PC-9 (cell line): Measurements from ENCODE around the gene ONECUT2. TPM values are rescaled to one million over a fixed set of nuclear protein-coding genes. Genes with fewer than 3 reads are reported as not detected.
A peak's percentile ranks its signal among the peaks of the same experiment; 100 is the strongest.

Experiments used
- BruUV-seq: library from RNA; stranded (reverse); fragments of 400-500 nt; replicated peaks from 2 replicates; lab custom pipeline; 2021; lab: Mats Ljungman, UMichigan
- CTCF ChIA-PET: fragments of 300-600 bp; sonication (Branson Sonifier 250); formaldehyde crosslinking; loops from one replicate; lab custom pipeline; 2022; ENCODE audit warnings: antibody characterized with exemption; lab: Charles Lee
- POLR2A ChIA-PET: fragments of 300-600 bp; sonication (Branson Sonifier 250); formaldehyde crosslinking; loops from one replicate; lab custom pipeline; 2022; ENCODE audit warnings: antibody characterized with exemption; ENCODE audit not compliant: unreplicated experiment; lab: Charles Lee
- DNase-seq, 2 experiments: peaks; one replicate each; pipeline versions ENCODE4 v3.0.0 to v3.0.0-alpha.2; 2015 to 2022; ENCODE audit warnings: mixed read lengths in 1 of 2
- H2AFZ ChIP-seq: fragments of 200-600 bp; sonication (generic); 2 replicates; pipeline ENCODE4 v1.8.1; 2017; ENCODE audit warnings: antibody characterized with exemption
- H3F3A ChIP-seq: fragments of 200-600 bp; sonication (generic); 2 replicates; pipeline ENCODE4 v1.8.1; 2017; ENCODE audit warnings: antibody characterized with exemption, mild to moderate bottlenecking, low read depth; ENCODE audit not compliant: insufficient read depth
- H3K27ac ChIP-seq: fragments of 200-600 bp; sonication (generic); 2 replicates; pipeline ENCODE4 v1.6.1; 2016; ENCODE audit warnings: mixed run types
- H3K27me3 ChIP-seq: fragments of 200-600 bp; sonication (generic); 2 replicates; pipeline ENCODE4 v1.6.1; 2016; ENCODE audit warnings: low read depth, mixed run types; ENCODE audit not compliant: insufficient read depth
- H3K36me3 ChIP-seq: fragments of 200-600 bp; sonication (generic); 2 replicates; pipeline ENCODE4 v1.6.1; 2016; ENCODE audit warnings: low read depth, mixed run types
- H3K4me1 ChIP-seq: fragments of 200-600 bp; sonication (generic); replicated peaks from 2 replicates; pipeline ENCODE4 v1.6.1; 2016; ENCODE audit warnings: mixed run types; ENCODE audit not compliant: insufficient read depth
- H3K4me2 ChIP-seq: fragments of 200-600 bp; sonication (generic); 2 replicates; pipeline ENCODE4 v1.6.1; 2017; ENCODE audit warnings: mixed run types
- H3K4me3 ChIP-seq: fragments of 200-600 bp; sonication (generic); 2 replicates; pipeline ENCODE4 v1.6.1; 2016; ENCODE audit warnings: mixed run types
- H3K79me2 ChIP-seq: fragments of 200-600 bp; sonication (generic); 2 replicates; pipeline ENCODE4 v1.6.1; 2017; ENCODE audit warnings: low read depth, mixed run types
- H3K9me2 ChIP-seq: fragments of 200-600 bp; sonication (generic); 2 replicates; pipeline ENCODE4 v1.8.1; 2017; ENCODE audit warnings: mild to moderate bottlenecking; ENCODE audit not compliant: insufficient read depth
- H3K9me3 ChIP-seq: fragments of 200-600 bp; sonication (generic); 2 replicates; pipeline ENCODE4 v1.8.1; 2016; ENCODE audit warnings: low read depth; ENCODE audit not compliant: insufficient read depth
- H4K20me1 ChIP-seq: fragments of 200-600 bp; sonication (generic); 2 replicates; pipeline ENCODE4 v1.8.1; 2017; ENCODE audit not compliant: insufficient read depth
- CTCF ChIP-seq: fragments of 200-600 bp; sonication (generic); conservative IDR thresholded peaks from 2 replicates; pipeline ENCODE4 v1.6.1; 2017; ENCODE audit warnings: mixed run types, antibody characterized with exemption, mild to moderate bottlenecking, moderate library complexity
- EZH2 ChIP-seq: fragments of 200-600 bp; sonication (generic); IDR thresholded peaks from 2 replicates; pipeline ENCODE4 v1.8.0; 2017; ENCODE audit warnings: antibody characterized with exemption, low read depth
- intact Hi-C: fragments of 100-400 bp; cut with micrococcal nuclease; formaldehyde crosslinking; loops from one replicate; pipeline ENCODE4 v1.10.0; 2022; ENCODE audit not compliant: unreplicated experiment
- total RNA-seq: library from RNA; stranded (reverse); gene quantifications from 2 replicates; pipeline ENCODE4 v1.2.3, GENCODE V29; 2021

The ONECUT2 gene
- total RNA-seq, 1 experiment from 2014 or later: 0.35 TPM

DNA sequence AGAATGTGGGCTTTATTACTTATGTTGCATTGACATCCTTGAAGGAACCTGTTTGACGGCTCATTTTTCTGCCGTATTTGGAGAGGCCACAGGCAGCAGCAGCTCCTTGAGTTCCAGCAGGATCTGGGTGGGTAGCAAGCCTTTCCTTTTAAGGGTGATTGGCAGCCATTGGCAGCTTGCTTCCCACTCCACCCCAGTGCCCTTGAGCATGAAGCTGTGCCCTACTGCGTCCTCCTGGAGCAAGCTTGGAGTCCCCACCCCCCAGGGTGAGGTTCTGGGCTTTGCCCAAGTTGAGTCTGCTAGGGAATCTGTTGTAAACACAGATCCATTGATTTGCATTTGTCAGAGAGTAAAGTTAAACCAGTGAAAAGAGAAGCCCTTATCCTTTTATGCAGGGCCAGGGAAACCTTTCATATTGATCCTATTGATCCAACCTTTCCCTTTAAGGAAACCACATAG lies 9.2 kb downstream of the ONECUT2 start:
- H3K4me2 ChIP-seq: peak overlapping the region; percentile 73
- peak overlapping the region; percentile 82 for H3K27ac ChIP-seq
- no peaks in the 10 kb centered on the region for H3K9me3 ChIP-seq
- no peak overlapping the region for H2AFZ ChIP-seq
- TF ChIP-seq CTCF (no peak), EZH2 (no peak)
- peaks cover 42% of the 10 kb centered on the region for H3K4me1 ChIP-seq
- H3K36me3 ChIP-seq: peaks cover 5% of the 10 kb centered on the region; the same call in 1 of the 2 replicates
- H3K4me3 ChIP-seq: no peak overlapping the region
- DNase-seq: peak in 1 of 2 experiments; percentile 53
- intact Hi-C loops: no loop called here
- peaks cover 18% of the 10 kb centered on the region; the same call in 1 of the 2 replicates for H3F3A ChIP-seq
- BruUV-seq: no TSS peak
- ChIA-PET CTCF (no interaction called here), POLR2A (no interaction called here)
- peaks cover 38% of the 10 kb centered on the region; the same call in 1 of the 2 replicates for H3K79me2 ChIP-seq
- no peaks in the 10 kb centered on the region for H4K20me1 ChIP-seq
- H3K9me2 ChIP-seq: no peaks in the 10 kb centered on the region
- H3K27me3 ChIP-seq: no peaks in the 10 kb centered on the region

DNA sequence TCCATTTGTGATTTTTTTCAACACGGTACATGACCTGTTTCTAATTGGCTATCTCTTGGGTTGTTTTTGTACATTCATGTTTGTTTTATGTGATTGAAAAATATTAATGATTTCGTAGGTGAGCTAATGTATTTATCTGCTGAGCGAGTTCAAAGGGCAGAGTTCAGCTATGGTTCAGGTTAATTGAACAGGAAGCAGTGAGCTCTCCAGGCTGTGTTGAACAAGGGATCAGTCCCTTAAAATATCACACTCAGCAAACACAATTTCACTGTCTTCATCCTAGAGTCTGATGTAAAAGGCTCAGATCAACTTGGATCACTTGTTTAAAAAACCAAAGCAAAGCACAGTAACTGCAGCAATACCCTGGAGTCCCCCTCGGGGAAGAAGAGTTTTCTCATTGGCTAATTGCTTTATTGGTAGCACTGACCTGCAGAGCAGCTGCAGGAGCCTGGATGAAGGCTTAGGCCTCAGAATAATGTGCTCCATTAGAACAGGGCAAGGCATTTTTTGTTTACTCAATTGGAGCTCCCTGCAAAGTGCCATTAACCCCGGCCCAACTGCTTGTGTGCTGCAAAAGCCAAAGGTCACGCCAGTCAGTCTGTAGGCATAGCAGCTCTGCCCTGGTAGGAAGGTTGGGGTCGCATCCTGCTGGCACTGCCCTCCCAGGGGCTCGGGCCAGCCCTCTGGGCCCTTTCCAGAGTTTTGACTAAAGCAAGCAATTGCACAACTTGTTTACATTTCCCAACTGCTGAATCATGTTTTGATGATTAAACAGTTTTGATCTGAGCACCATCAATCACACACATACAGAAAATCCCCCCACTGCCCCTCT lies 10.5 kb downstream of the ONECUT2 start:
- POLR2A ChIA-PET: no interaction called here
- H3K79me2 ChIP-seq: peaks cover 44% of the 10 kb centered on the region; the same call in 1 of the 2 replicates

More for the DNA sequence above, 10.5 kb downstream of the ONECUT2 start:
- H3K27ac ChIP-seq: peak overlapping the region; percentile 82
- peak in 1 of 2 experiments; percentile 75 for DNase-seq
- peaks cover 5% of the 10 kb centered on the region; the same call in 1 of the 2 replicates for H3K36me3 ChIP-seq
- no peaks in the 10 kb centered on the region for H3K9me2 ChIP-seq
- CTCF ChIA-PET: no interaction called here
- H3K4me1 ChIP-seq: peaks cover 42% of the 10 kb centered on the region
- no peaks in the 10 kb centered on the region for H4K20me1 ChIP-seq
- no peak for TF ChIP-seq CTCF
- no peak for TF ChIP-seq EZH2
- 0 out of 2 replicates have a peak overlapping the region, but pooled peaks have one; percentile 44 for H2AFZ ChIP-seq
- peak overlapping the region; percentile 24; the same call in 1 of the 2 replicates for H3K4me3 ChIP-seq
- peak overlapping the region; percentile 73 for H3K4me2 ChIP-seq
- intact Hi-C loops: loop anchor here (5.0 kb wide), 2 partner anchors 698 to 743 kb away; no protein-coding TSS in a partner anchor
- H3F3A ChIP-seq: peaks cover 18% of the 10 kb centered on the region; the same call in 1 of the 2 replicates
- H3K27me3 ChIP-seq: no peaks in the 10 kb centered on the region
- H3K9me3 ChIP-seq: no peaks in the 10 kb centered on the region
- no TSS peak for BruUV-seq
